PC-9 (cell line): Measurements from ENCODE around the gene CSNK2A1. TPM values are rescaled to one million over a fixed set of nuclear protein-coding genes. Genes with fewer than 3 reads are reported as not detected.

Experiments used
- BruUV-seq: library from RNA; stranded (reverse); fragments of 400-500 nt; replicated peaks from 2 replicates; lab custom pipeline; 2021; lab: Mats Ljungman, UMichigan
- CTCF ChIA-PET: fragments of 300-600 bp; sonication (Branson Sonifier 250); formaldehyde crosslinking; loops from one replicate; lab custom pipeline; 2022; ENCODE audit warnings: antibody characterized with exemption; lab: Charles Lee
- POLR2A ChIA-PET: fragments of 300-600 bp; sonication (Branson Sonifier 250); formaldehyde crosslinking; loops from one replicate; lab custom pipeline; 2022; ENCODE audit warnings: antibody characterized with exemption; ENCODE audit not compliant: unreplicated experiment; lab: Charles Lee
- DNase-seq, 2 experiments: peaks; one replicate each; pipeline versions ENCODE4 v3.0.0 to v3.0.0-alpha.2; 2015 to 2022; ENCODE audit warnings: mixed read lengths in 1 of 2
- H2AFZ ChIP-seq: fragments of 200-600 bp; sonication (generic); 2 replicates; pipeline ENCODE4 v1.8.1; 2017; ENCODE audit warnings: antibody characterized with exemption
- H3F3A ChIP-seq: fragments of 200-600 bp; sonication (generic); 2 replicates; pipeline ENCODE4 v1.8.1; 2017; ENCODE audit warnings: antibody characterized with exemption, mild to moderate bottlenecking, low read depth; ENCODE audit not compliant: insufficient read depth
- H3K27ac ChIP-seq: fragments of 200-600 bp; sonication (generic); 2 replicates; pipeline ENCODE4 v1.6.1; 2016; ENCODE audit warnings: mixed run types
- H3K27me3 ChIP-seq: fragments of 200-600 bp; sonication (generic); 2 replicates; pipeline ENCODE4 v1.6.1; 2016; ENCODE audit warnings: low read depth, mixed run types; ENCODE audit not compliant: insufficient read depth
- H3K36me3 ChIP-seq: fragments of 200-600 bp; sonication (generic); 2 replicates; pipeline ENCODE4 v1.6.1; 2016; ENCODE audit warnings: low read depth, mixed run types
- H3K4me1 ChIP-seq: fragments of 200-600 bp; sonication (generic); replicated peaks from 2 replicates; pipeline ENCODE4 v1.6.1; 2016; ENCODE audit warnings: mixed run types; ENCODE audit not compliant: insufficient read depth
- H3K4me2 ChIP-seq: fragments of 200-600 bp; sonication (generic); 2 replicates; pipeline ENCODE4 v1.6.1; 2017; ENCODE audit warnings: mixed run types
- H3K4me3 ChIP-seq: fragments of 200-600 bp; sonication (generic); 2 replicates; pipeline ENCODE4 v1.6.1; 2016; ENCODE audit warnings: mixed run types
- H3K79me2 ChIP-seq: fragments of 200-600 bp; sonication (generic); 2 replicates; pipeline ENCODE4 v1.6.1; 2017; ENCODE audit warnings: low read depth, mixed run types
- H3K9me2 ChIP-seq: fragments of 200-600 bp; sonication (generic); 2 replicates; pipeline ENCODE4 v1.8.1; 2017; ENCODE audit warnings: mild to moderate bottlenecking; ENCODE audit not compliant: insufficient read depth
- H3K9me3 ChIP-seq: fragments of 200-600 bp; sonication (generic); 2 replicates; pipeline ENCODE4 v1.8.1; 2016; ENCODE audit warnings: low read depth; ENCODE audit not compliant: insufficient read depth
- H4K20me1 ChIP-seq: fragments of 200-600 bp; sonication (generic); 2 replicates; pipeline ENCODE4 v1.8.1; 2017; ENCODE audit not compliant: insufficient read depth
- EZH2 ChIP-seq: fragments of 200-600 bp; sonication (generic); IDR thresholded peaks from 2 replicates; pipeline ENCODE4 v1.8.0; 2017; ENCODE audit warnings: antibody characterized with exemption, low read depth
- intact Hi-C: fragments of 100-400 bp; cut with micrococcal nuclease; formaldehyde crosslinking; loops from one replicate; pipeline ENCODE4 v1.10.0; 2022; ENCODE audit not compliant: unreplicated experiment
- total RNA-seq: library from RNA; stranded (reverse); gene quantifications from 2 replicates; pipeline ENCODE4 v1.2.3, GENCODE V29; 2021
- TF ChIP-seq, protein P1 (sequence below): fragments of 200-600 bp; sonication (generic); conservative IDR thresholded peaks from 2 replicates; pipeline ENCODE4 v1.6.1; 2017; ENCODE audit warnings: mixed run types, antibody characterized with exemption, mild to moderate bottlenecking, moderate library complexity

The CSNK2A1 gene
- total RNA-seq, 1 experiment from 2014 or later: 222 TPM

DNA sequence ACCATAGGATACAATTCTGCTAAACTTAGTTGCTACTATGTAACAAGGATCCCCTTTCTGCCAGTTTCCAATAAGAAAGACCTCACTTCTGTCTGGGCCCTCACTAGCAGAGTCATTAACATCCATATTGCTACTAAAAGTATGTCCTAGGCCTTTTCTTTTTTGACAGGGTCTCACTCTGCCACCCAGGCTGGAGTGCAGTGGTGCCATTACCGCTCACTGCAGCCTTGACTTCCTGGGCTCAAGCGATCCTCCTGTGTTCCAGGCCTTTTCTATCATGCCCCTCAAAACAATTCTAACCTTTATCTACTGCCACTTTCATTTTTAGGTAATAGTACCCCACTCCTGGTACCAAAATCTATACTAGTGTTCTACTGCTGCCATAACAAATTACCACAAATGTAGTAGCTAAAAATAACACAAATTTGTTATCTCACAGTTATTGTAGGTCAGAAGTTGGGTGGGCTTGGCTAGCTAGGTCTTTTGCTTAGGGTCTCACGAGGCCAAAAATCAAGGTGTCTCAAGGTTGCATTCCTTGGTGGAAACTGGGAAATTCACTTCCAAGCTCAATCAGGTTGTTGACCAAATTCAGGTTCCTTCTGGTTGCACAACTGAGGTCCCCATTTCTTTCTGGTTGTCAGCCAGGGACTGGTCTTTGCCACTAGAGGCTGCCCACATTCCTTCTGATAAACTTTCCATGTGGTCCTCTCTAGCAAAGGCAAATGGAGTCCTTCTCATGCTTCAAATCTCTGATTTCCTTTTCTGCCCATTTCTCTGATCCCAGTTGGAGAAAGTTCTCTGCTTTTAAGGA, 3.0 kb downstream of the CSNK2A1 start:
- peaks cover 29% of the 10 kb centered on the region for H3K4me1 ChIP-seq
- peaks cover 46% of the 10 kb centered on the region for H4K20me1 ChIP-seq
- DNase-seq: no peak
- H2AFZ ChIP-seq: no peak overlapping the region
- H3K4me3 ChIP-seq: peak overlapping the region; percentile 95; the same call in 1 of the 2 replicates
- peaks cover 17% of the 10 kb centered on the region for H3K9me3 ChIP-seq
- intact Hi-C loops: no loop called here
- CTCF ChIA-PET: no interaction called here
- H3K27me3 ChIP-seq: no peaks in the 10 kb centered on the region
- peaks cover 5% of the 10 kb centered on the region; the same call in 1 of the 2 replicates for H3F3A ChIP-seq
- POLR2A ChIA-PET: no interaction called here
- H3K4me2 ChIP-seq: no peak overlapping the region
- no peaks in the 10 kb centered on the region for H3K9me2 ChIP-seq
- TF ChIP-seq, protein P1, sequence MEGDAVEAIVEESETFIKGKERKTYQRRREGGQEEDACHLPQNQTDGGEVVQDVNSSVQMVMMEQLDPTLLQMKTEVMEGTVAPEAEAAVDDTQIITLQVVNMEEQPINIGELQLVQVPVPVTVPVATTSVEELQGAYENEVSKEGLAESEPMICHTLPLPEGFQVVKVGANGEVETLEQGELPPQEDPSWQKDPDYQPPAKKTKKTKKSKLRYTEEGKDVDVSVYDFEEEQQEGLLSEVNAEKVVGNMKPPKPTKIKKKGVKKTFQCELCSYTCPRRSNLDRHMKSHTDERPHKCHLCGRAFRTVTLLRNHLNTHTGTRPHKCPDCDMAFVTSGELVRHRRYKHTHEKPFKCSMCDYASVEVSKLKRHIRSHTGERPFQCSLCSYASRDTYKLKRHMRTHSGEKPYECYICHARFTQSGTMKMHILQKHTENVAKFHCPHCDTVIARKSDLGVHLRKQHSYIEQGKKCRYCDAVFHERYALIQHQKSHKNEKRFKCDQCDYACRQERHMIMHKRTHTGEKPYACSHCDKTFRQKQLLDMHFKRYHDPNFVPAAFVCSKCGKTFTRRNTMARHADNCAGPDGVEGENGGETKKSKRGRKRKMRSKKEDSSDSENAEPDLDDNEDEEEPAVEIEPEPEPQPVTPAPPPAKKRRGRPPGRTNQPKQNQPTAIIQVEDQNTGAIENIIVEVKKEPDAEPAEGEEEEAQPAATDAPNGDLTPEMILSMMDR: no peak
- TF ChIP-seq EZH2: no peak
- peaks cover 80% of the 10 kb centered on the region for H3K79me2 ChIP-seq
- H3K36me3 ChIP-seq: peaks cover 24% of the 10 kb centered on the region
- BruUV-seq: no TSS peak
- no peak overlapping the region for H3K27ac ChIP-seq

DNA sequence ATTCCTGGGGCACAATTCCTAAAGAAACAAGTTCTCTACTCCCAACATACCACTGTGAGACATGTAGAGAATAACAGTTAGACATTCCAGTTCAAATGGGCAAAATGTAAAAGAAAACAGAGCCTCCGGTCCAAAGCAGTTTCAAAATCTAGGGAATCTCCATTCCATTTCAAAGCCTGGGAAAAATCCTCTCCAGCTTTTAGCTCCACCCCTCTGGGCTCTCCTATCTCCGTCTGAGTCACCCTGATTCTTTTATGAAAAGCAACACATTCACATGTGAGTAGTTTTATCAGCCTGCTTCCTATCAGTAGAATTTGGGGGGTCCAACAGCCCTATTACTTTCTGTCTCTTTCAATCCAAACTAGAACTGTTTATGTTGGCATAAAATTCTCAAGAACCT, 3.7 kb downstream of the CSNK2A1 start:
- H3K27ac ChIP-seq: no peak overlapping the region
- BruUV-seq: no TSS peak

DNA sequence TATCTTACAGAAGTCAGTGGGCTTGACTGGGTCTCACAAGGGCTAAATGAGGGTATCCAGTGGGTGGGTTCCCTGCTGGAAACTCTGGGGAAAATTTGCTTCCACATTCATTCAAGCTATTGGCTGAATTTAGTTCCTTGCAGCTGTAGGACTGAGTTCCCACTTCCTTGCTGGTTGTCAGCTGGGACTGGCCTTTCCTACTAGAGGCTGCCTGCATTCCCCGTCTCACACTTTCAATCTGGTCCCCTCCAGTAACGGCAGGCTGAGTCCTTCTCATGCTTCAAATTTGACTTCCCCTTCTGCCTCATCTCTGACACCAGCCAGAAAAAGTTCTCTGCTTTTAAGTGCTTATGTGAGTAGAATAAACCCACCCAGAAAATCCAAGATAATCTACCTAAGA, 4.4 kb downstream of the CSNK2A1 start:
- peaks cover 24% of the 10 kb centered on the region for H3K36me3 ChIP-seq
- POLR2A ChIA-PET: no interaction called here
- peaks cover 17% of the 10 kb centered on the region for H3K9me3 ChIP-seq
- H3F3A ChIP-seq: peaks cover 8% of the 10 kb centered on the region; the same call in 1 of the 2 replicates
- no peak overlapping the region for H3K4me2 ChIP-seq
- no peaks in the 10 kb centered on the region for H3K27me3 ChIP-seq
- H4K20me1 ChIP-seq: peaks cover 59% of the 10 kb centered on the region
- H3K79me2 ChIP-seq: peaks cover 94% of the 10 kb centered on the region
- H3K4me1 ChIP-seq: peaks cover 29% of the 10 kb centered on the region
- CTCF ChIA-PET: no interaction called here
- intact Hi-C loops: no loop called here
- TF ChIP-seq, protein P1: no peak
- no peak for TF ChIP-seq EZH2
- no peak for DNase-seq
- BruUV-seq: no TSS peak
- no peak overlapping the region for H2AFZ ChIP-seq
- H3K4me3 ChIP-seq: no peak overlapping the region
- no peak overlapping the region for H3K27ac ChIP-seq
- H3K9me2 ChIP-seq: no peaks in the 10 kb centered on the region

More for the DNA sequence above, 3.7 kb downstream of the CSNK2A1 start:
- Histone ChIP-seq H3K27me3 (no peaks in the 10 kb centered on the region), H3K4me1 (peaks cover 29% of the 10 kb centered on the region), H2AFZ (no peak overlapping the region), H3F3A (peaks cover 5% of the 10 kb centered on the region; the same call in 1 of the 2 replicates), H4K20me1 (peaks cover 53% of the 10 kb centered on the region), H3K9me3 (peaks cover 17% of the 10 kb centered on the region), H3K79me2 (peaks cover 87% of the 10 kb centered on the region), H3K4me3 (peak overlapping the region; percentile 24; the same call in 1 of the 2 replicates), H3K36me3 (peaks cover 24% of the 10 kb centered on the region), H3K4me2 (no peak overlapping the region), H3K9me2 (no peaks in the 10 kb centered on the region)
- intact Hi-C loops: no loop called here
- ChIA-PET POLR2A (no interaction called here), CTCF (no interaction called here)
- no peak for DNase-seq
- no peak for TF ChIP-seq EZH2
- TF ChIP-seq, protein P1: no peak
